ENCODE results near the gene GPRASP1.

DNA sequence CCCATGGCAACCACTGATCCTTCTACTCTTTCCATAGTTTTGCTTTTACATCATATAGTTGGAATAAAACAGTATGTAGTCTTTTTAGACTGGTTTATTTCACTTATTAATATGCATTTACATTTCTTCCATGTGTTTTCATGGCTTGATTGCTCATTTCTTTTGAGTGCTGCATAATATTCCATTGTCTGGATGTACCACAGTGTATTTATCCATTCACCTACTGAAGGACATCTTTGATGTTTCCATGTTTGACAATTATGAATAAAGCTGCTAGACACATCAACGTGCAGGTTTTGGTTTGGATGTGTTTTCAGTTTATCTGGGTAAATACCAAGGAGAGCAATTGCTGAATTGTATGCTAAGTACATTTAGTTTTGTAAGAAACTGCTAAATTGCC is 13.7 kb upstream of the GPRASP1 start:
- TF ChIP-seq SUZ12 (IDR thresholded peaks at IDR 0.05; ENCODE audit: extremely low read depth, insufficient read depth, insufficient read length) (no peak), ZNF274 (IDR thresholded peaks at IDR 0.05; ENCODE audit: low read depth, low read length) (no peak), YY1 (IDR thresholded peaks at IDR 0.05; ENCODE audit: insufficient read depth, insufficient read length) (no peak)

All from NT2/D1 (cell line).